Retinal pigment epithelial cell (primary cell): Measurements from ENCODE around the gene MARS1.

Experiments
- DNase-seq: peaks from one replicate; pipeline ENCODE4 v3.0.0-alpha.2; 2010; ENCODE audit warnings: low read depth
- H3K4me3 ChIP-seq: 2 replicates; pipeline ENCODE4 v1.5.1; 2011; ENCODE audit warnings: mild to moderate bottlenecking, low read length, control low read depth, moderate library complexity
- TF ChIP-seq, protein P1 (sequence below): conservative IDR thresholded peaks from 2 replicates; pipeline ENCODE4 v1.5.1; 2011; ENCODE audit warnings: low read depth, low read length, control low read depth, inconsistent platforms

MARS1 gene

DNA sequence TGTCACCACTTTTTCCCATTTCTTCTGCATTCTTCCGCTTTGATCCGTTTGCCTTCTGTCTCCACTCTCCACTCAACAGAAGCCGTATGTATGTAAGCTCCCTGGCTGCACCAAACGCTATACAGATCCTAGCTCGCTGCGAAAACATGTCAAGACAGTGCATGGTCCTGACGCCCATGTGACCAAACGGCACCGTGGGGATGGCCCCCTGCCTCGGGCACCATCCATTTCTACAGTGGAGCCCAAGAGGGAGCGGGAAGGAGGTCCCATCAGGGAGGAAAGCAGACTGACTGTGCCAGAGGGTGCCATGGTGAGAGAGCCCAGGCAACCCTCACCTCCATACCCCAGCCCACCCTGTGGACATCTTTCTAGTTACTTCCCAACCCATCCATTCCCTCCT lies 20.0 kb upstream of the MARS1 start:
- TF ChIP-seq, protein P1, sequence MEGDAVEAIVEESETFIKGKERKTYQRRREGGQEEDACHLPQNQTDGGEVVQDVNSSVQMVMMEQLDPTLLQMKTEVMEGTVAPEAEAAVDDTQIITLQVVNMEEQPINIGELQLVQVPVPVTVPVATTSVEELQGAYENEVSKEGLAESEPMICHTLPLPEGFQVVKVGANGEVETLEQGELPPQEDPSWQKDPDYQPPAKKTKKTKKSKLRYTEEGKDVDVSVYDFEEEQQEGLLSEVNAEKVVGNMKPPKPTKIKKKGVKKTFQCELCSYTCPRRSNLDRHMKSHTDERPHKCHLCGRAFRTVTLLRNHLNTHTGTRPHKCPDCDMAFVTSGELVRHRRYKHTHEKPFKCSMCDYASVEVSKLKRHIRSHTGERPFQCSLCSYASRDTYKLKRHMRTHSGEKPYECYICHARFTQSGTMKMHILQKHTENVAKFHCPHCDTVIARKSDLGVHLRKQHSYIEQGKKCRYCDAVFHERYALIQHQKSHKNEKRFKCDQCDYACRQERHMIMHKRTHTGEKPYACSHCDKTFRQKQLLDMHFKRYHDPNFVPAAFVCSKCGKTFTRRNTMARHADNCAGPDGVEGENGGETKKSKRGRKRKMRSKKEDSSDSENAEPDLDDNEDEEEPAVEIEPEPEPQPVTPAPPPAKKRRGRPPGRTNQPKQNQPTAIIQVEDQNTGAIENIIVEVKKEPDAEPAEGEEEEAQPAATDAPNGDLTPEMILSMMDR, result no peak
- DNase-seq, result no peak
- no peak overlapping the region for H3K4me3 ChIP-seq

DNA sequence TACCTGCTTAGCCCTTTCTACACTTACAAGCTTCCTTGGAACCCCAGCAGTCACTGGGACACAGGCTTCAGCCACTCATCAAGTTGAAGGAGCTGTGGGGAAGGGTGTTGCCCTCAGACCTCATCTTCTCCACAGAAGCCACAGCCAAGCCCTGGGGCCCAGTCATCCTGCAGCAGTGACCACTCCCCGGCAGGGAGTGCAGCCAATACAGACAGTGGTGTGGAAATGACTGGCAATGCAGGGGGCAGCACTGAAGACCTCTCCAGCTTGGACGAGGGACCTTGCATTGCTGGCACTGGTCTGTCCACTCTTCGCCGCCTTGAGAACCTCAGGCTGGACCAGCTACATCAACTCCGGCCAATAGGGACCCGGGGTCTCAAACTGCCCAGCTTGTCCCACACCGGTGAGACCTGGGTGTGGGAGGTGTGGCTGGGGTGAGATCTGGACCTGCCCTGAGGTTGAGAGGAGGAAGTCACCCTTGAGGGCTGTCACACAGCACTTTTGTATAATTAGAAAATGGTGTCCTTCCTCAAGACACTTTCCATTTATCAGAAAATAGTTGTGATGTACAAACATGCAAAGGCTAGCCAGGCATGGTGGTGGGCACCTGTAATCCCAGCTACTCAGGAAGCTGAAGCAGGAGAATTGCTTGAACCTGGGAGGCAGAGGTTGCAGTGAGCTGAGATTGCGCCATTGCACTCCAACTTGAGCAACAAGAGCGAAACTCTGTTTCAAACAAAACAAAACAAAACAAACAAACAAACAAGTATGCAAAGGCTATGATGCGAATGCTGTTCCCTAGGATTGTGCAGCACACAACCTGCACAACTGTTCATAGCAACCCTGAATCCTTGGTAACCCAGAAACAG lies 18.3 kb upstream of the MARS1 start:
- TF ChIP-seq, protein P1, result no peak
- no peak for DNase-seq
- no peak overlapping the region for H3K4me3 ChIP-seq

DNA sequence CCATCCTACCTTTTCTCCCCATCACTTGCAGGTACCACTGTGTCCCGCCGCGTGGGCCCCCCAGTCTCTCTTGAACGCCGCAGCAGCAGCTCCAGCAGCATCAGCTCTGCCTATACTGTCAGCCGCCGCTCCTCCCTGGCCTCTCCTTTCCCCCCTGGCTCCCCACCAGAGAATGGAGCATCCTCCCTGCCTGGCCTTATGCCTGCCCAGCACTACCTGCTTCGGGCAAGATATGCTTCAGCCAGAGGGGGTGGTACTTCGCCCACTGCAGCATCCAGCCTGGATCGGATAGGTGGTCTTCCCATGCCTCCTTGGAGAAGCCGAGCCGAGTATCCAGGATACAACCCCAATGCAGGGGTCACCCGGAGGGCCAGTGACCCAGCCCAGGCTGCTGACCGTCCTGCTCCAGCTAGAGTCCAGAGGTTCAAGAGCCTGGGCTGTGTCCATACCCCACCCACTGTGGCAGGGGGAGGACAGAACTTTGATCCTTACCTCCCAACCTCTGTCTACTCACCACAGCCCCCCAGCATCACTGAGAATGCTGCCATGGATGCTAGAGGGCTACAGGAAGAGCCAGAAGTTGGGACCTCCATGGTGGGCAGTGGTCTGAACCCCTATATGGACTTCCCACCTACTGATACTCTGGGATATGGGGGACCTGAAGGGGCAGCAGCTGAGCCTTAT lies 17.4 kb upstream of the MARS1 start:
- DNase-seq, result no peak
- TF ChIP-seq, protein P1, result no peak
- no peak overlapping the region for H3K4me3 ChIP-seq

DNA sequence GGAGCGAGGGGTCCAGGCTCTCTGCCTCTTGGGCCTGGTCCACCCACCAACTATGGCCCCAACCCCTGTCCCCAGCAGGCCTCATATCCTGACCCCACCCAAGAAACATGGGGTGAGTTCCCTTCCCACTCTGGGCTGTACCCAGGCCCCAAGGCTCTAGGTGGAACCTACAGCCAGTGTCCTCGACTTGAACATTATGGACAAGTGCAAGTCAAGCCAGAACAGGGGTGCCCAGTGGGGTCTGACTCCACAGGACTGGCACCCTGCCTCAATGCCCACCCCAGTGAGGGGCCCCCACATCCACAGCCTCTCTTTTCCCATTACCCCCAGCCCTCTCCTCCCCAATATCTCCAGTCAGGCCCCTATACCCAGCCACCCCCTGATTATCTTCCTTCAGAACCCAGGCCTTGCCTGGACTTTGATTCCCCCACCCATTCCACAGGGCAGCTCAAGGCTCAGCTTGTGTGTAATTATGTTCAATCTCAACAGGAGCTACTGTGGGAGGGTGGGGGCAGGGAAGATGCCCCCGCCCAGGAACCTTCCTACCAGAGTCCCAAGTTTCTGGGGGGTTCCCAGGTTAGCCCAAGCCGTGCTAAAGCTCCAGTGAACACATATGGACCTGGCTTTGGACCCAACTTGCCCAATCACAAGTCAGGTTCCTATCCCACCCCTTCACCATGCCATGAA lies 16.8 kb upstream of the MARS1 start:
- DNase-seq, result no peak
- H3K4me3 ChIP-seq, result no peak overlapping the region
- TF ChIP-seq, protein P1, result no peak

DNA sequence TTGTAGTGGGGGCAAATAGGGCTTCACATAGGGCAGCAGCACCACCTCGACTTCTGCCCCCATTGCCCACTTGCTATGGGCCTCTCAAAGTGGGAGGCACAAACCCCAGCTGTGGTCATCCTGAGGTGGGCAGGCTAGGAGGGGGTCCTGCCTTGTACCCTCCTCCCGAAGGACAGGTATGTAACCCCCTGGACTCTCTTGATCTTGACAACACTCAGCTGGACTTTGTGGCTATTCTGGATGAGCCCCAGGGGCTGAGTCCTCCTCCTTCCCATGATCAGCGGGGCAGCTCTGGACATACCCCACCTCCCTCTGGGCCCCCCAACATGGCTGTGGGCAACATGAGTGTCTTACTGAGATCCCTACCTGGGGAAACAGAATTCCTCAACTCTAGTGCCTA lies 16.2 kb upstream of the MARS1 start:
- DNase-seq, result no peak

DNA sequence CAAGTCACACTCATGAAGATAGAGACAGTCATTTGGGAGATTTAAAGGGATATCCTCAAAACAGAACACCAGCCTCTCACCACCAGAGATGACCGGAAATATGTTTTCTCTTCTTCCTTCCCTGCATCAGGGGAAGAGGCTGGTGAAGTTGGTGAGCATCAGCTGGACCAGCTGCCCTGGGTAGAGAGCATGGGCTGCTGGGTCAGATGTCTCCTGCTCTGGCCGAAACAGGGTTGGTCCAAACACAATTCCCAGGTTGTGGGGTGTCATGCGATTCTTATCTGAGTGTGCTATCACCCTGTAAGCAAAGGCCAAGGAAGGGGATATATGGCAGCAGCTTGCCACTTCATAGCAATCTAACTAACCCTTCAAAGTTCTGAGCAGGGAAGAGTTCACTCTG lies 15.5 kb upstream of the MARS1 start:
- H3K4me3 ChIP-seq, result no peak overlapping the region
- TF ChIP-seq, protein P1, result no peak
- no peak for DNase-seq

More for the DNA sequence above, 16.2 kb upstream of the MARS1 start:
- TF ChIP-seq, protein P1, result no peak
- no peak overlapping the region for H3K4me3 ChIP-seq
